ENCODE measurements around the gene B2M.
"Not testable (repeated sequence)": the region's sequence is repeated elsewhere in the genome, so short reads cannot be mapped to it uniquely, and the experiment has no call there.

Gene B2M

DNA sequence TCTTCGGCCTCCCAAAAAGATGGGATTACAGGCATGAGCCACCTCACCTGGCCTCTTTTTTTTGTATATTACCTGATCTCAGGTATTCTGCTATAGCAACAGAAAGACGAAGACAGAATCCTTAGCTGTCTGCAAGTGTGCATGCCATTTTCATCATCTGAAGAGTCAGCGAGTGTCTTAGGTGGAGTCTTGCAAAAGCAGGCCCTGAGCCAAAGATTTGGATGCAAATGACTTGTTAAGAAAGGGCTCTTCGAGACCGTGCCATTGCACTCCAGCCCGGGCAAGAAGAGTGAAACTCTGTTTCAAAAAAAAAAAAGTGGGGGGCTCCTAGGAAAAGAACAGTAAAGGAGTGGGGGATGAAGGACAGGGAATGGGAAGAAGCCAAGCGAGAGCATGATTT is 14.8 kb downstream of the B2M start:
- no peak for DNase-seq (ENCODE audit: low spot score)

DNA sequence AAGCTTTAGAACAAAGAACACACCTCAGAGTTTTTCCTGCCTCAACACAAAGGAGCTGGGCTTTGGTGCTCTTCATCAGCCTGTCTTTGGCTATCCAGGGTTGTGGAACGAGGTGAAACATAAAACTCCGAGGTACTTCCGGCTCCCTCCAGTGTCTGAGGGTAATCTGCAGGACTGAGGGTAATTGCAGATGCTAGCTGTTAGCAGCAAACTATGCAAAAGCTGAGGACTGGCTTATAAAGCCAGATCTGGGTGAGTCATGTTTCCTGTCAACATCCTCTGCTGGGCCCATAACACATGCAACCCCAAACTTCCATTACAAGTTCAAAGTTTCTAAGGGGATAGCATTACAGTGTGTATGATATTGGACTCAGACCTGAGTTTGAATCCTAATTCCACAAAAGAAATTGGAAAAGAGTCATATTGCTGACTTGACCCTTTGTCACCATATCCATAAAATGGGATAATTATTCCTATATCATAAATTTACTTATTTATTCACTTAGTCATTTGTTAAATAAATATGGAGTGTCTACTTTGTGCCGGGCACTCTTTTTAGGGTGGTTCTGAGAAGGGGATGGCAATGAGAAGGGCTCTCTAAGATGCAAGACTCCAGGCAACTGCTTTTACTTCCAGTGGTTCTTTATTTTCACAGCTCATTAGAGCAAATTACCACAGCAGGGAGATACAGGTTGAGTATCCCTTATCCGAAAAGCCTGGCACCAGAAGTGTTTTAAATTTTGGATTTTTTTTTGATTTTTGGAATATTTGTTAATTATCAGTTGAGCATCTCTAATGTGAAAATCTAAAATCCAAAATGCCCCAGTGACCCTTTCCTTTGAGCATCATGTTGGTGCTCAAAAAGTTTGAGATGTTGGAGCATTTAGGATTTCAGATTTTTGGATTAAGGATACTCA is 15.5 kb downstream of the B2M start:
- peak; percentile 87 for DNase-seq (ENCODE audit: low spot score)

DNA sequence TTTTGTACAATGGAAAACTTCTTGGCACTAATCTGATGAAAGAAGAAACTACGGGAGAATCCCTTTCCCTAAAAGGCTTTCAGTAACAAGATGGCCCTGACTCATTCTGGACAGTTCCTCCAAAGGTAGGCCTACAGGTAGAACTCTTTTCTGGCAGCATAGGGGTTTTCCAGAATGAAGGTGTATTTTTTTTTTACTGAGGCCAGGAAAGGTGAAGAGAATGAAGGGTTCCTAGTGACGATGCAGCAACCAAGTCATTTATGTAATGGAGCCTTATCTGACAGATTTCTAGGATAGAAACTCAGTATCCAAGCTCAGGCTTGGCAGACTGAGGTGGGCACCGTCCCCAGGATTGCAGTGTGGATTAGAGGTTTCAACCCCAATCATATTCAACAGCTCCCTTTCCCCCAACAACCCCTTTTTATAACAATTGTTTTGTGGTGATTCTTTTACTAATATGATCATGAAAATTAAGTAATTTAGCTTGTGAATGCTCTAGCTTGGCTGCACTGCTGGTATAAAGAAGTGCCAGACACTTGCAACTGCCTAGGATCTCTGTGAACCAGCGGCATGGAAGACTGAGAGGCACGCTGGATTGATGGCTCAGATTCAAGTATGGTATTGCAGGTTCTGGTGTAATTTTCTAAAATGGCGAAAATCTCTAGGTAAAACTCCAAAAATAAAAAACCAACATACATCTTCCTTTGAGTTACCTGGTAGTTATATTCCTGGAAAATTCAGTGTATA is 16.3 kb downstream of the B2M start:
- DNase-seq (ENCODE audit: low spot score) = no peak

DNA sequence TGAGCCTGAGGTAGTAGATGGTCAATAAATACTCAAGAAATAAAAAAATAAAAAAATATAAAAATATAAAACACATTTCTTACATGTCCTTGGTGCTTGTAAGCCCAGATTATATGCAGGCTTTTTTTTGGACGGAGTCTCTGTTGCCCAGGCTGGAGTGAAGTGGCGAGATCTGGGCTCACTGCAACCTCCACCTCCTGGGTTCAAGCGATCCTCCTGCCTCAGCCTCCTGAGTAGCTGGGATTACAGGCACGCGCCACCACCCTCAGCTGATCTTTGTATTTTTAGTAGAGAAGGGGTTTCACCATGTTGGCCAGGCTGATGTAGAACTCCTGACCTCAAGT is 16.9 kb downstream of the B2M start:
- not testable (repeated sequence) for DNase-seq (ENCODE audit: low spot score)

DNA sequence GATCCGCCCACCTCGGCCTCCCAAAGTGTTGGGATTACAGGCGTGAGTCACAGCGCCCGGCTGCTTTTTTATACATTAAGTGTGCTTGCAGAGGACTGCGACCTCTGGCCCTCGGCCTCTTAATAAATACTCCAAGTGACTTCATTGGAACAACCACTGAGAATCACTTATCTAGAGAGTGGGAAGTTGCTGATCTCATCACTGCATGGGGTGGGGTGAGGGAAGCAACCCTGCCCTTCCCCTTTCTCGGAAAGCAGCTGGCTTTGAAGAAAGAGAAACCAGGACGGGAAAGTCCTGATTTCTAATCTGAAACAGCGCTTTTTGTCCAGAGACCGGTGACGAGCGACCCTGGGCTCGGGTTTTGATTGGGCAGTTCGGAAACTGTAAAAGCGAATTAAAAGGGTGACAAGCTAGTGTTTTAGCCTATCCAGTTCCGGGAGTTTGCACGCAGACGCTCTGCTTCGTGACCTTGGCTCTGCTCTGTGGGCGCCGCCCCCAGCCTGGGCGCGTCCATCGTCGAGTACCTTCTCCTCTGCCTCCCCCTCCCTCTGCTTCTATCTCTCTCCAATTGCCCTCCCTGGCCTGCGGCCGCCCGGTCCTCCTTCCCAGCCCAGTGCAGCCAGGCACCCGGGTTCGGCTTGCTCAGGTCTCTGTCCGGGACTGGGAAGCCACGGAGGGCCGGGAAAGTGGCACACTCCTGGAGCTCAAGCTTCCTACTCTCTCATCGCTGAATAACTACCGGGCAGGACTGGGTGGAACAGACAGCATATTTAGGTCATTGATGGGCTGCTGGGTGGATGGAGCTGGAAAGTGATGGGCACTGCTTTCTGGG is 17.5 kb downstream of the B2M start:
- peak; percentile 96 for DNase-seq (ENCODE audit: low spot score)

DNA sequence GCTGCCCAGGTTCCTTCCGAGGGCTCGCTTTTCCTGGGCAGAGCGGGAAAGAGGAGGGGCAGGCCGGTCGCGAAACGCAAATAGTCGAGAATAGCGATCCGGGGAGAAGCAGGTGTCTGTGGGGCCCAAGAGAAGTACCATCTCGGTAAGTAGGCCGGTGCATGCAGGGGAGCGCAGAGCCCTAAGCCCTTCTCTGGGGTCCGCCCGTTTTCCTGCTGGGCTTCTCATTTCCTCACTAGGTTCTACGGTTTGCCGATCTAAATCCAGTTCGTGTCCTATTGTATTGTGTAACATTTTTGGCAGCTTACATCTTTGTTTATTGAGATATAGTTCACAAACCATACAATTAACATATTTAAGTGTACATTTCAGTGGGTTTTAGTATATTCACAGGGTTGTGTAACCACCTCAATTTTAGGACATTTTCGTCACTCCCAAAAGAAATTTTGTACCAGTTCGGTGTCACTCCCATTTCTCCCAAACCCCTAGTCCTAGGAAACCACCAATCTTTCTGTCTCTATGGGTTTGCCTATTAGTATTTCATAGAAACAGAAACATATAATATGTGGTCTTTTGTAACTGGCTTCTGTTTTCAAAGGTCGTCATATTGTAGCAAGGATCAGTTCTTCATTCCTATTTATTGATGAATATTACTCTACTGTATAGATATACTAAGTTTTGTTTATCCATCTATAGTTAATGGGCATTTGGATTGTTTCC is 18.3 kb downstream of the B2M start:
- no peak for DNase-seq (ENCODE audit: low spot score)

DNA sequence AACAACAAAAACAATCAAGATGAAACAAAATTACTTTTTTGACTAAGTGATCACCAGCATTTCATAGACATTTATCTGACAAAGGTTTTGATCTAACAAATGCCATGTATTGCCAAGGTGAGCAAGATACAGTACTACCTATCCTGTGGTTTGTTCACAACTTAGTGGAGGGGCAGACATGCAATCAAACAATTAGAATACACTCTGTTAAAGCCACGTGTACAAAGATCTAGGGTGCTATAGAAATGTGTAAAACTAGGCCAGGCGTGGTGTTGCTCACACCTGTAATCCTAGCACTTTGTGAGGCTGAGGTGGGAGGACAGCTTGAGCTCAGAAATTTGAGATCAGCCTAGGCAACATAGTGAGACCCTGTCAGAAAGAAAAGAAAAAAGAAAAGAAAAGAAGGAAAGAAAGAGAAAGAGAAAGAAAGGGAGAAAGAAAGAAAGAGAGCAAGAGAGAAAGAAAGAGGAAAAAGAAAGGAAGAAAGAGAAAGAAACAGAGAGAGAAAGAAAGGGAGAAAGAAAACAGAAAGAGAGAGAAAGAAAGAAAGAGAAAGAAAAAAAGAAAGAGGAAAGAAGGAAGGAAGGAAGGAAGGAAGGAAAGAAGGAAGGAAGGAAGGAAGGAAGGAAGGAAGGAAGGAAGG is 23.6 kb downstream of the B2M start:
- DNase-seq (ENCODE audit: low spot score) = no peak

DNA sequence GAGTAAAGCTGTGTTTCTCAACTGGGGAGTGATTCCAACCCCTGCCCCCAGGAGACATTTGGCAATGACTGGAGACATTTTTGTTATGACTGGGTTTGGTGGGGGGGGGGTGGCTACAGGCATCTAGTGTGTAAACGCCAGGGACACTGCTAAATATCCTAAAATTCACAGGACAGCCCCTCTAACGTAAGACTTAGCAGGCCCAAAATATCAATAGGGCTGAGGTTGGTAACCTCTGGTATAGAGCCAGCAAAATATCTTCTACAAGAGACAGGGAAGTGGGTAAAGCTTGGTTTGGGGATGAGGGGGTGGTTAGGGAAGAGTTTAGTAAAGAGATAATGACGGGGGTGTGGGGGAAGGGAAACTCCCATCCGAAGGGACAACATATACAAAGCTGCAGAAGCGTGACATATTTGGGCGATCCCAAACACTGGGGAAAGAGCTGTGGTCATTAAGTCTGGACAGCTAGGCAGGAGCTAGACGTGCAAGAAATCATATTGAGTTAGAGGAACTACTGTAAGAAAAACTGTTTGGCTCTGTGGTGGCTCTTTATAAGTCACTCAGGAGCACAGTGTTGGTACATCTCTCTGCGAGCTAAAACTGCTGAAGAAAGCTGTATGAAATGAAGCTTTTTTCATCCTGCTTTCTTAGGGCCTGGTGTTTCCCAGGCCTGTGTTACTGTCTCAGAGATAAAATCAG is 24.3 kb downstream of the B2M start:
- peak; percentile 12 for DNase-seq (ENCODE audit: low spot score)

DNA sequence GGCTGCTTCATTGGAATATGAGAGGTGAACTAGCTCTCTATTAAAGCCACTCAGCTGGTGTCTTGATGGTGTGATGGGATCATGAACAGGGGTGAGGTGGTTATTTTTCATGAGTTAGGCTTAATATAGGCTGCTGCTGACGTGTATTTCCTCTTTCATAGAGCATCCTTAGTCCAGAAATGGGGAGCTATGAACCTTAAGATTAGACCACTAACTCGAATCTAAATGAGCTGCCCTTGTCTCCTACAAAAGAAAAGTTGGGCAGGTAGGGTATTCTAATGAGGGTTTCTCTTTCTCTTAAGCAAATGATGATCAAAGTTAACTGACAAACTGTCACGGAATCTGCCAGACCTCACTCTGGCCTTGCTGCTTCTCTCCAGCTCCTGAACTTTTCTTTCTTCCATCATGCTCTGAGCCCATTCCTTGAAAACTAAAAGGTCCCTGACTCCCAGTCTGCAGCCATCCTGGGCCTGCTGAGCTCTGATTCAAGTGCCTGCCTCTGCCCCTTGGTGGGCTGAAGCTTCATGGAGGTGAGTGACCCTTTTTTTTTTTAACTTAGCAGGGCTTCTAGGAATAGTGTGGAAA is 25.0 kb downstream of the B2M start, which contains the start of gene TRIM69:
TRIM69 (plus strand) TSS at position 348 of the 585 bp plus-strand sequence; CDS start at position 525, 177 bp downstream.
- no peak for DNase-seq (ENCODE audit: low spot score)

DNA sequence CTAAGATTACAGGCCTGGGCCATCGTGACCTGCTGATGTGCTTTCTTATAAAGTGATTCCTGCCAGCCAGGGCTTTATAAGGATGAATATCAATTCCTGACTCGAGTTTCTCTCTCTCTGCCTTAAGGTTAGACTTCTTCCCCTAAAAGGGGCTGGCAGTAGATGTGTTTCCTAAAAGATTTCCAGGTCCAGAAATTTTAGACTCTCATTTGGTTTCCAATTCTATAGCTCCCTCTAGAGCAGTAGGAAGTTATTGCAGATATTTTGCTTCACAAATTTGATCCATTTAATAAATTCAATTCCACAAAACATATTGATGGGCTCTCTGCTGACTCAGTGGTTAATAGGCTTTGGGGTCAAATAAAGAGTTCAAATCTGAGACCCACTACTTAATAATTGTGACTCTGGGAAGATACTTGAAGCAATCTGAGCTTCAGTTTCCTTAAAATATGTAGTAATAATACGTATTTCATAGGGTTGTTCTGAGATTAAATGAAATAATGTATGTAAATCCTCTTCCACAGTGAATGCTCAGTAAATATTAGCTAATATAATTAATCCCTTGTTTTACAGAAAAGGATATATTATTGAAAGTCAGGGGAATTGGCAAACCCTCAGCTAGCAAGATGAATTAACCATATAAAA is 27.1 kb downstream of the B2M start:
- DNase-seq (ENCODE audit: low spot score) = peak; percentile 67

DNA sequence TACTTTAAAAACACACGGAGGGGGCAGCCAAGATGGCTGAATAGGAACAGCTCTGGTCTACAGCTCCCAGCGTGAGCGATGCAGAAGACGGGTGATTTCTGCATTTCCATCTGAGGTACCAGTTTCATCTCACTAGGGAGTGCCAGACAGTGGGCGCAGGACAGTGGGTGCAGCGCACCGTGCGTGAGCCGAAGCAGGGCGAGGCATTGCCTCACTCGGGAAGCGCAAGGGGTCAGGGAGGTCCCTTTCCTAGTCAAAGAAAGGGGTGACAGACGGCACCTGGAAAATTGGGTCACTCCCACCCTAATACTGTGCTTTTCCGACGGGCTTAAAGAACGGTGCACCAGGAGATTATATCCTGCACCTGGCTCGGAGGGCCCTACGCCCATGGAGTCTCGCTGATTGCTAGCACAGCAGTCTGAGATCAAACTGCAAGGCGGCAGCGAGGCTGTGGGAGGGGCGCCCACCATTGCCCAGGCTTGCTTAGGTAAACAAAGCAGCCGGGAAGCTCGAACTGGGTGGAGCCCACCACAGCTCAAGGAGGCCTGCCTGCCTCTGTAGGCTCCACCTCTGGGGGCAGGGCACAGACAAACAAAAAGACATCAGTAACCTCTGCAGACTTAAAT is 28.0 kb downstream of the B2M start:
- DNase-seq (ENCODE audit: low spot score) = not testable (repeated sequence)

DNA sequence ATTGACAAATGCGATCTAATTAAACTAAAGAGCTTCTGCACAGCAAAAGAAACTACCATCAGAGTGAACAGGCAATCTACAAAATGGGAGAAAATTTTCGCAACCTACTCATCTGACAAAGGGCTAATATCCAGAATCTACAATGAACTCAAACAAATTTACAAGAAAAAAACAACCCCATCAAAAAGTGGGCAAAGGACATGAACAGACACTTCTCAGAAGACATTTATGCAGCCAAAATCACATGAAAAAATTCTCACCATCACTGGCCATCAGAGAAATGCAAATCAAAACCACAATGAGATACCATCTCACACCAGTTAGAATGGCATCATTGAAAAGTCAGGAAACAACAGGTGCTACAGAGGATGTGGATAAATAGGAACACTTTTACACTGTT is 32.1 kb downstream of the B2M start:
- not testable (repeated sequence) for DNase-seq (ENCODE audit: low spot score)

DNA sequence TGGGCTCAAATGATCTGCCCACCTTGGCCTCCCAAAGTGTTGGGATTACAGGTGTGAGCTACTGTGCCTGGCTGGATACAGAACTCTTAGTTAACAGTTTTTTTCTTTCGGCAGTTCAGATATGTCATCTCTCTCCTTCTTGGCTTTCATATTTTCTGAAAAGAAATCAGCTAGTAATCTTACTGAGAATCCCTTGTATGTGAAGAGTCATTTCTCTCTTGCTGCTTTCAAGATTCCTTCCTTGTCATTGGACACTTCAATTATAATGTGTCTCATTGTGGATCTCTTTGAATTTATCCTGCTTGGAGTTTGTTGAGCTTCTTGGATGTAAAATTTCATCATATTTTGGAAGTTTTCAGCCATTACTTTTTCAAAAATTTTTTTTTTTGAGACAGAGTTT is 42.0 kb downstream of the B2M start:
- no peak for DNase-seq (ENCODE audit: low spot score)

DNA sequence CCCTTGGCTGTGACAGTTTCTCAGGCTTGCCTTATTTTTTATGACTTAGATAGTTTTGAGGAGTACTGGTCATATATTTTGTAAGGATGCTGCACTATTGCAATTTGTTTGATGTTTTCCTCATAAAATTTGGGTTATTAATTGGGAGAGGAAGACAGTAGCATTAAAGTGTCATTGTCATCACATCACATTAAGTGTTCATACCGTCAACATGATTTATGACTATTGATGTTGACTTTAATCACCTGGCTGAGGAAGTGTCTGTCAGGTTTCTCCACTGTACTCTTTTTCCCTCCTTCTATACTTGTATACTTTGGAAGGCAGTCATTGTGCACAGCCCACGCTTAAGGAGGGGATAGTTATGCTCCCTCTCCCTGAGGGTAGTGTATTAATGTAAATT is 51.9 kb downstream of the B2M start:
- DNase-seq (ENCODE audit: low spot score) = no peak

DNA sequence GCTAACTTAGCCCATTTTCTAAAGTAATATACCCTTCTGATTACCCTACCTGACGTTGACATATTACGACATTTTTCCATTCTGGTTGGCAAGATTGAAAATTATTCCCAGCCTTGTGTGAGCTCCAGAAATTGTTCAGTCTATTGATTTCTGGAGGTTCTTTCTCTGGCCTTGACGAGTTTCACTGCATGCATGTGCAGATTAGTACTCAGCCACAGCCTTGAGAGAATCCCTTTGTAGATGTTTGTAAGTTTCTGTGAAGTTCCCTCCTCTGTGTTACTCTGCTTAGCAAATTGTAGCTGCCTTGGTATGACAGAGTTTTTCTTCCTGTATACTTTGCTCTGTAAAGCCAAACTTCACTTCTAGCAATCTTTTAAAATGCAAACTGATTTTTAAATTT is 52.5 kb downstream of the B2M start:
- DNase-seq (ENCODE audit: low spot score) = no peak

DNA sequence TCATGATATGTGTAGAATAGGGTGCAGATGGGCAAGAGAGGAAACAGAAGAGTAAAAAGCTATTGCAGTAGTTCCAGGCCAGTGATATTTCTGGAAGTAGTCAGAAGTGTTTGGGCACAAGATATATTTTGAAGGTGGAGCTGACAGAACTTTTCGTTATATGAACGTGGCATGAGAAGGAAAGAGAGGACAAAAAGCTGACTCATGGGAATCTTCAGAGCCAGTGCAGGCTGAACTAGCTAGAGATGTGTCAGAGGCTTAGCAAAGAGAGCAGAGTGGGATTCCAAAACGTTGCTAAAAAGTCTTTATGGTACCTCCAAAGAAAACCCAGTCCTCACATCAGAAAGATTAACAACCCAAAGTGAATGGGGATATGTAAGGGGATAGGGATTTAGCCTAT is 53.7 kb downstream of the B2M start:
- DNase-seq (ENCODE audit: low spot score) = no peak

All from AG08395 (cell line).